HG03469 (cell line): Measurements from ENCODE around the gene DAD1.
A peak's percentile ranks its signal among the peaks of the same experiment; 100 is the strongest.
"Not testable (repeated sequence)": the region's sequence is repeated elsewhere in the genome, so short reads cannot be mapped to it uniquely, and the experiment has no call there.

Experiments
- ATAC-seq: cut with Tn5 transposase; IDR thresholded peaks from one replicate; pipeline ENCODE4 v1.9.1; 2021; ENCODE audit warnings: mild to moderate bottlenecking, moderate library complexity, moderate number of reproducible peaks; ENCODE audit not compliant: unreplicated experiment

The DAD1 gene

DNA sequence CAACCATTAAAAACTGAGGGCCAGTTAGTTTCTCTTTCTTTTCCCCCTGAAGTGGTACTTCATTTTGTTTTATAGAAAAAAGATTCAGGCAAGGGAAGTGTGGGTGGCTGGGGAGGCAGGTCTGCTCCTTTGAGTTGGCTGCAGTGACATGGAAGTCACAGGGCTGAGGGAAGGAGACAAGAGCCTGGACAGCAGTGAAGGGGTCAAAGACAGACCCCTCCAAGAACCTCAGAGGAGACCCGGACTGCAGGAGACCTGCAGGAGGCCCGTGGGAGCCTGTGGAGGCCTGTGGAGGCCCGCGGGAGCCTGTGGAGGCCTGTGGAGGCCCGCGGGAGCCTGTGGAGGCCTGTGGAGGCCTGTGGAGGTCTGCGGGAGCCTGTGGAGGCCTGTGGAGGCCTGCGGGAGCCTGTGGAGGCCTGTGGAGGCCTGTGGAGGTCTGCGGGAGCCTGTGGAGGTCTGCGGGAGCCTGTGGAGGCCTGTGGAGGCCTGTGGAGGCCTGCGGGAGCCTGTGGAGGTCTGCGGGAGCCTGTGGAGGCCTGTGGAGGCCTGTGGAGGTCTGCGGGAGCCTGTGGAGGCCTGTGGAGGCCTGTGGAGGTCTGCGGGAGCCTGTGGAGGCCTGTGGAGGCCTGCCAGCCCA is 35.0 kb downstream of the DAD1 start:
- not testable (repeated sequence) for ATAC-seq

DNA sequence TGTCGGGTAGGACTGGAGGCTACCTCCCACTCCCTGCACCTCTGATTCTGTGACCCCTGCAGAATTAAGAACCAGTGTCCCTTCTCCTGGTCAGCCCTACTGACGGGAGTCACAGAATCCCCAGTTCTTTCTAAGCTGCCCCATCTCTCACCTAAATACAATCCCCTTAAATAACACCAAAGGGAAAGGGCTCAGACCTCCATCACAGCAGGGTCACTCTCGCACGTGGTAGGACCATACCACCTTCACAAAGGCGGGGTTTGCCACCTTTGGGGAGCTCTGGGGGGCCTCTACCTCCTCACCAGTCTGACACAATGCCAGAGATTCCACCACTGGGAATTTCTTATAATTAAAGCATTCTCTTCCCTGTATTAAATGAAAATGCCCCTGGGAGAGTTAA is 35.6 kb downstream of the DAD1 start:
- ATAC-seq = no peak

DNA sequence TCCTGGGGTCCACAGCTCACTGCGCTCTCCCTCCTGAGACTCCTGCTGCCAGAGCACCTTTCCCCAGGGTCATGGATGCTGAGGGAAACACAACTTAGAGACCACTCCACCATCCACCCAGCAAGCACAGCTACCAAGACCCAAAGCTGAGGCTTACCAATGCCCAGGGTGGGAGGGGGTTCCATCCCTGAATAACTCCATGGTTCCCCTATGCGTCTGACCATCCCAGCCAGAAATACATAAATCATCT is 36.3 kb downstream of the DAD1 start:
- no peak for ATAC-seq

DNA sequence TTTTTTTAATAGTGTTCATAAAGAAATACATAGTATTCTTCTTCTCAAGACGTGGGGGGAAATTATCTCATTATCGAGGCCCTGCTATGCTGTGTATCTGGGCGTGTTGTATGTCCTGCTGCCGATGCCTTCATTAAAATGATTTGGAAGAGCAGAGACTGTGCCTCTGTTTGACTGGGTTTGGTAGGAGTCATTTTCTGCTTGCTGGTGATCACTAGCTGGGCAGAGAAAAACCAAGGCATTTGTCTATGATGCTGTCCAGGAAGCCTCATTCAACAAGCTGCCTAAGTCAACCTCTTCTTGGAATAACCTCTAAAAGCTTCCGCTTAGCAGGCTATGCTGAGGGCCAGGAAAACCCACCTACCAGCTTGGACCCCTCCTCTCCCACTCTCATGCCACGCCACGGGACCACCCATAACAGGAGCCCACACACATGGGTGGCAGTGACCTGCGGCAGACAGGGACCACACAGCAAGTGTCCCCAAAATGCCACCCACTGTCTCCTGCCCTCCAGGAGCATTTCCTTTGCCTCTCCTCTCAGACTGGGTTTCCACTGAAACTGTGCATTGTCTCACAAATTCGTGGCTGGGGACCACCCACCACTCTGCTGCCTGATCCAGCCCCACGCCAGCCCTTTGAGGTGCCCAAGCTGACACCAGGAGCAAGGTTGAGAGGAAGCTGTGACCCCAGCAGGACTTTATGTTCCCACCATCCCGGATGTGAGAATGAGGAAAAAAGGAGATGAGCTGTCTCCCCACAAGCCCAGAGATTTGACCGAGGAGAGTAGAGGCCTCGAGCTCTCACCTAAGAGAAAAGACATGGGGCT is 36.8 kb downstream of the DAD1 start:
- no peak for ATAC-seq

DNA sequence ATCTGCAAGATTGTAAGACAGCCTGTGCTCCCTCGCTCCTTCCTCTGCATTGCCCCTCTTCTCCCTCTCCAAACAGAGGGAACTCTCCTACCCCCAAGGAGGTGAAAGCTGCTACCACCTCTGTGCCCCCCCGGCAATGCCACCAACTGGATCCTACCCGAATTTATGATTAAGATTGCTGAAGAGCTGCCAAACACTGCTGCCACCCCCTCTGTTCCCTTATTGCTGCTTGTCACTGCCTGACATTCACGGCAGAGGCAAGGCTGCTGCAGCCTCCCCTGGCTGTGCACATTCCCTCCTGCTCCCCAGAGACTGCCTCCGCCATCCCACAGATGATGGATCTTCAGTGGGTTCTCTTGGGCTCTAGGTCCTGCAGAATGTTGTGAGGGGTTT is 37.4 kb downstream of the DAD1 start:
- no peak for ATAC-seq

DNA sequence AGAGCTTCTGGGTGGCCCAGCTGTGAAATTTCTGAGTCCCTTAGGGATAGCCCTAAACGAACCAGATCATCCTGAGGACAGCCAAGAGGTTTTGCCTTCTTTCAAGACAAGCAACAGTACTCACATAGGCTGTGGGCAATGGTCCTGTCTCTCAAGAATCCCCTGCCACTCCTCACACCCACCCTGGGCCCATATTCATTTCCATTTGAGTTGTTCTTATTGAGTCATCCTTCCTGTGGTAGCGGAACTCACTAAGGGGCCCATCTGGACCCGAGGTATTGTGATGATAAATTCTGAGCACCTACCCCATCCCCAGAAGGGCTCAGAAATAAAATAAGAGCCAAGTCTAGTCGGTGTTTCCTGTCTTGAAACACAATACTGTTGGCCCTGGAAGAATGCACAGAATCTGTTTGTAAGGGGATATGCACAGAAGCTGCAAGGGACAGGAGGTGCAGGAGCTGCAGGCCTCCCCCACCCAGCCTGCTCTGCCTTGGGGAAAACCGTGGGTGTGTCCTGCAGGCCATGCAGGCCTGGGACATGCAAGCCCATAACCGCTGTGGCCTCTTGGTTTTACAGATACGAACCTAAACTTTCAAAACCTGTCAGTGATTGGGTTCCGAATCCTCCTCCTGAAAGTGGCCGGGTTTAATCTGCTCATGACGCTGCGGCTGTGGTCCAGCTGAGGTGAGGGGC is 38.9 kb downstream of the DAD1 start:
- ATAC-seq = peak; percentile 42

DNA sequence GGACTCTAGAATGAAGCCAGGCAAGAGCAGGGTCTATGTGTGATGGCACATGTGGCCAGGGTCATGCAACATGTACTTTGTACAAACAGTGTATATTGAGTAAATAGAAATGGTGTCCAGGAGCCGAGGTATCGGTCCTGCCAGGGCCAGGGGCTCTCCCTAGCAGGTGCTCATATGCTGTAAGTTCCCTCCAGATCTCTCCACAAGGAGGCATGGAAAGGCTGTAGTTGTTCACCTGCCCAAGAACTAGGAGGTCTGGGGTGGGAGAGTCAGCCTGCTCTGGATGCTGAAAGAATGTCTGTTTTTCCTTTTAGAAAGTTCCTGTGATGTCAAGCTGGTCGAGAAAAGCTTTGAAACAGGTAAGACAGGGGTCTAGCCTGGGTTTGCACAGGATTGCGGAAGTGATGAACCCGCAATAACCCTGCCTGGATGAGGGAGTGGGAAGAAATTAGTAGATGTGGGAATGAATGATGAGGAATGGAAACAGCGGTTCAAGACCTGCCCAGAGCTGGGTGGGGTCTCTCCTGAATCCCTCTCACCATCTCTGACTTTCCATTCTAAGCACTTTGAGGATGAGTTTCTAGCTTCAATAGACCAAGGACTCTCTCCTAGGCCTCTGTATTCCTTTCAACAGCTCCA is 39.6 kb downstream of the DAD1 start:
- ATAC-seq = no peak

DNA sequence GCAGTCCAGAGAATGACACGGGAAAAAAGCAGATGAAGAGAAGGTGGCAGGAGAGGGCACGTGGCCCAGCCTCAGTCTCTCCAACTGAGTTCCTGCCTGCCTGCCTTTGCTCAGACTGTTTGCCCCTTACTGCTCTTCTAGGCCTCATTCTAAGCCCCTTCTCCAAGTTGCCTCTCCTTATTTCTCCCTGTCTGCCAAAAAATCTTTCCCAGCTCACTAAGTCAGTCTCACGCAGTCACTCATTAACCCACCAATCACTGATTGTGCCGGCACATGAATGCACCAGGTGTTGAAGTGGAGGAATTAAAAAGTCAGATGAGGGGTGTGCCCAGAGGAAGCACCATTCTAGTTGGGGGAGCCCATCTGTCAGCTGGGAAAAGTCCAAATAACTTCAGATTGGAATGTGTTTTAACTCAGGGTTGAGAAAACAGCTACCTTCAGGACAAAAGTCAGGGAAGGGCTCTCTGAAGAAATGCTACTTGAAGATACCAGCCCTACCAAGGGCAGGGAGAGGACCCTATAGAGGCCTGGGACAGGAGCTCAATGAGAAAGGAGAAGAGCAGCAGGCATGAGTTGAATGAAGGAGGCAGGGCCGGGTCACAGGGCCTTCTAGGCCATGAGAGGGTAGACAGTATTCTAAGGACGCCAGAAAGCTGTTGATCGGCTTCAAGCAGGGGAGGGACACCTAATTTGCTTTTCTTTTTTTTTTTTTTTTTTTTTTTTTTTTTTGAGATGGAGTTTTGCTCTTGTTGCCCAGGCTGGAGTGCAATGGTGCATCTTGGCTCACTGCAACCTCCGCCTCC is 40.9 kb downstream of the DAD1 start:
- ATAC-seq = no peak

DNA sequence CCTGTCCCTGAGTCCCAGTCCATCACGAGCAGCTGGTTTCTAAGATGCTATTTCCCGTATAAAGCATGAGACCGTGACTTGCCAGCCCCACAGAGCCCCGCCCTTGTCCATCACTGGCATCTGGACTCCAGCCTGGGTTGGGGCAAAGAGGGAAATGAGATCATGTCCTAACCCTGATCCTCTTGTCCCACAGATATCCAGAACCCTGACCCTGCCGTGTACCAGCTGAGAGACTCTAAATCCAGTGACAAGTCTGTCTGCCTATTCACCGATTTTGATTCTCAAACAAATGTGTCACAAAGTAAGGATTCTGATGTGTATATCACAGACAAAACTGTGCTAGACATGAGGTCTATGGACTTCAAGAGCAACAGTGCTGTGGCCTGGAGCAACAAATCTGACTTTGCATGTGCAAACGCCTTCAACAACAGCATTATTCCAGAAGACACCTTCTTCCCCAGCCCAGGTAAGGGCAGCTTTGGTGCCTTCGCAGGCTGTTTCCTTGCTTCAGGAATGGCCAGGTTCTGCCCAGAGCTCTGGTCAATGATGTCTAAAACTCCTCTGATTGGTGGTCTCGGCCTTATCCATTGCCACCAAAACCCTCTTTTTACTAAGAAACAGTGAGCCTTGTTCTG is 41.6 kb downstream of the DAD1 start:
- ATAC-seq = no peak

DNA sequence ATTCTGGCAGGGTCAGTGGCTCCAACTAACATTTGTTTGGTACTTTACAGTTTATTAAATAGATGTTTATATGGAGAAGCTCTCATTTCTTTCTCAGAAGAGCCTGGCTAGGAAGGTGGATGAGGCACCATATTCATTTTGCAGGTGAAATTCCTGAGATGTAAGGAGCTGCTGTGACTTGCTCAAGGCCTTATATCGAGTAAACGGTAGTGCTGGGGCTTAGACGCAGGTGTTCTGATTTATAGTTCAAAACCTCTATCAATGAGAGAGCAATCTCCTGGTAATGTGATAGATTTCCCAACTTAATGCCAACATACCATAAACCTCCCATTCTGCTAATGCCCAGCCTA is 42.3 kb downstream of the DAD1 start:
- no peak for ATAC-seq

DNA sequence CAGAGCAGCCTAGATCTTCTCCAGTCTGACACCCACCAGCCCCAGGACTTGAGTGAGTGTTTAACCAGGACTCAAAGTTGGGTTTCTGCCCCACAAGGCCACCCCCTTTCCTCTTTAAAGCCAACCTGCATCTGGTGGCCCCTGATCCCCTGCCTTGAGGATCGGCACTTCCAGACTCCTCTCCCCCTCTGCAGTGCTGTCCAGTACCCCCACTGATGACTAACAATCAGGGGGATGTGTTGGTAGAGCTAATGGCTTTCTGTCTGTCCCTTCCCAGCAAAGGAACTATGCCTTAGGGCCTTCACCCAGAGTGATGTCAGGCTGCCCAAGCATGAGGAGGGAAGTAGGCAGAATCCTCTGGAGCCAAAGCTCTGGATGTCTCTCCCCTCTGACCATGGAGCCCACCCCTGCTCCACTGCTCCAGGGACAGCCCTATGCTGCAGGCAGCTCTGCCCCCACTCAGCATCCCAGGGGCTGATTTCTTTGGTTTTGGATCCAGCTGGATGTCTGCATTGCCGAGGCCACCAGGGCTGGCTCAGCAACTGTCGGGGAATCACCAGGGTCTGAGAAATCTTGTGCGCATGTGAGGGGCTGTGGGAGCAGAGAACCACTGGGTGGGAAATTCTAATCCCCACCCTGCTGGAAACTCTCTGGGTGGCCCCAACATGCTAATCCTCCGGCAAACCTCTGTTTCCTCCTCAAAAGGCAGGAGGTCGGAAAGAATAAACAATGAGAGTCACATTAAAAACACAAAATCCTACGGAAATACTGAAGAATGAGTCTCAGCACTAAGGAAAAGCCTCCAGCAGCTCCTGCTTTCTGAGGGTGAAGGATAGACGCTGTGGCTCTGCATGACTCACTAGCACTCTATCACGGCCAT is 42.9 kb downstream of the DAD1 start:
- ATAC-seq = no peak

DNA sequence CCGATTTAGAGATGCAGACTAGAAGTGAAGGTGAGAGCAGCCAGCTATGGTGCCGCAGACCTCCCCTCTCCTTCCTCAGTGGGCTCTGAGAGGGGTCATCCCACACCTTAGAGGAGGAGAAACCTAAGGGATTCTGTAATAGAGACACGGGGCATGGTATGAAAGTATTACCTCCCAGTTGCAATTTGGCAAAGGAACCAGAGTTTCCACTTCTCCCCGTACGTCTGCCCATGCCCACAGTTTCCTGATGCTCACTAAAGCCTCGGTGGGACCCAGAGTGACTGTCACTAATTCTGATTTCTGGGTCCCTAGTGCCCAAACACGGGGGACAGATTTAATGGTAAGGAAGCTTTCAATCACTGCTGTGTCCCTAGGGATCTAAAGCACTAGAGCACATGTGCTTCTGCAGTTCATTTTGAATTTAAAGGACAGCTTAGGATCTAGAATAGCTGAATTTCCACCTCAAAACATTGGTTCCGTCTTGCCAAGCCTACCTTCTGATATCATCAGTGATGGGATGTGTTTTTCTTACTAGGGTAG is 44.1 kb downstream of the DAD1 start:
- ATAC-seq = no peak

DNA sequence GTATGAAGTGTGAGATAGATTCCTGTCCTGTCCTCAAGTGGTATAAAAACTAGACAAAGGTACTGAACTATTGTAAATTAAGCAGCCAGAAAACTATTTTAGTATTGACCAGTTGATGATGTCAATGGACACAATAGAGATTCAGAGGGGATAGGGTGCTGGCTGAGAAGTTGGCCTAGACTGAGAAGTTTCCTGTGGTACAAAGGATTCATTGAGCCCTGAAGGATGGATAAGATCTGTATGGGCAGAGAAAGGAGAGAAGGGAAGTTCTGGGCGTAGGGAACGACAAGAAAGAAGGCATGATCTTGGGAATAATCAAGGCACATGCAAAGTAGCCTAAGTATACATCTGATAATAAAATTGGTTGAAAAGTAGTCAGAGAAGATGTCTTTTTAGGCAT is 44.6 kb downstream of the DAD1 start:
- ATAC-seq = no peak

DNA sequence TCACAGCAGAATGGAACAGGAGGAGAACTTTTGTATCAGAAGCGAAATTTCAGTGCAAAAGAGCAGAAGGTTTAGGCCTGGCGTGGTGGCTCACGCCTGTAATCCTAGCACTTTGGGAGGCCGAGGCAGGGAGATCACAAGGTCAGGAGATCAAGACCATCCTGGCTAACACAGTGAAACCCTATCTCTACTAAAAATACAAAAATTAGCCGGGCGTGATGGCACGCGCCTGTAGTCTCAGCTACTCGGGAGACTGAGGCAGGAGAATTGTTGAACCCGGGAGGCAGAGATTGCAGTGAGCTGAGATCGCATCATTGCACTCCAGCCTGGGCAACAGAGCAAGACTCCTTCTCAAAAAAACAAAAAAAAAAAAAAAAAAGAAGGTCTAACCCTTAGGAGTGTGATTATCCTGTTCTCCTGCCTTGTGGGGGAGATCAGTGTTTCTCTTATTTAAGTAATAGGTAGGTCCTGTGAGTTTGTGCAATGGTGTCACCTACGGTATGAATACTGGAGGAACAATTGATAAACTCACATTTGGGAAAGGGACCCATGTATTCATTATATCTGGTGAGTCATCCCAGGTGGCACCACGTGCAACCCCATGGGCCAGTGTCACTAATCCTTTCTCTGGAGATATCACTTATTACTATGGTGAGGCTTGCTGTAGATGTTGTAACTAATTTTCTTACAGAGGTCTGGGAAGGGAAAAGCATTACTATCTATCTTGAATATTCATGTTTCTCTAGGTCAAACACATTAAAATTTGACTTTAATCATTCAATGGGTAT is 45.3 kb downstream of the DAD1 start:
- not testable (repeated sequence) for ATAC-seq

DNA sequence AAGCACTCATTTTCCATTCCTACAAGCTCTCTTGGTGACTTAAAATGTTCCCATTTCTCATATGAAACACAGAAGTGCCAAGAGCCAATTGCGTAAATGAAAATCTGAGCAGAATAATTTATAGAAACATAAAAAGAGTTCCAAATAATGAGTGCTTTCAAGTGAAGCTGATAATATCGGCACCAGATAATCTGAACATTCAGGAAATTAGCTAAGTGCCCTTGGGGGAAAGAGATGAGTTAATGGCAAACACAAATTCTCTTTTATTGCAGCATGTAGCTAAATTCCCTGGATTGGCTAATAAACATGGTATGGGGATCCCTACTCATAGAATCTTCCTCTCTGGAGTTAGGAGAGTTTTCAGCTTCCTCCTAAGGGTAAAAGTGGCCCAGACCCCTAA is 46.7 kb downstream of the DAD1 start:
- no peak for ATAC-seq

DNA sequence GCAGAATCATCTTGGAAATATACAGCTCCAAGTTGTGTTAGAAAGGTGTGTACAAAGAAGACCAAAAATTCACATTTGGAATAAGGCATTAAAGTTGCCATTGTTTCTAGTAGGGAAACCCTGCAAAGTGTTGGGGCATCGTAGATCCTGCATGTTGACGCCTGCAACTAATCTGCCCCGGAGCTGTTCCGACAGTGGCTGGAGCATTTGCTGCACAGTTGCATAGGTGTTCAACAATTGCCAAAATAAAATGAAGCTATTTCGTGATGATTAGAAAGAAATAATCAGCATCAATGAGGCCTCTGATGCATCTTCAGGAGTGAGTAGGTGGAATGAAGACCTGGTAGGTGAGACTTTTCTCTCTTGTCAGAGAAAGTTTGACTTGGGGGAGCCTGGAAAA is 47.3 kb downstream of the DAD1 start:
- ATAC-seq = no peak

DNA sequence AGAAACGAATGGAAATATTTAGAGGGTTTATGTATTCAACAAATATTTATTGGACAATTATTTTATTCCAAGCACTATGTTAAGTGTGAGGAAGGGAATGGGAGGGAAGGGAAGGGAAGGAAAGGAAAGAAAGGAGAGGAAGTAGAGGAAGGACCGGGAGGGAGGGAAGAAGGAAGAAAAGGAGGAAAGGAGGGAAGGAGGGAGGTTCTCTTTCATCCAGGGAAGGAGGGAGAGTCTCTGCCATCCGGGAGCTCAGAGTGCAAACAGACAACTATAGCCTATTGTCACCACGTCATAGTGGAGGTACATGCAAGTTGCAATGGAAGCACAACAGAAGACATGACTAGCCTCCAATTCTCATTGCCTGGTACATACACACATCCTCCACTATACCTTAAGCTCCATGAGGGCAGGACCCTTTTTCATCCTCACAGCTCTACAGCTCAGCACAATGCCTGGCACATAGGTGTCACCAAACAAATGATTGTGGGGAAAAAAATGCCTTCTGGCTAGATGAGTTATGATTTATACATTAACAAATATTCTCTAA is 48.1 kb downstream of the DAD1 start:
- ATAC-seq = no peak

DNA sequence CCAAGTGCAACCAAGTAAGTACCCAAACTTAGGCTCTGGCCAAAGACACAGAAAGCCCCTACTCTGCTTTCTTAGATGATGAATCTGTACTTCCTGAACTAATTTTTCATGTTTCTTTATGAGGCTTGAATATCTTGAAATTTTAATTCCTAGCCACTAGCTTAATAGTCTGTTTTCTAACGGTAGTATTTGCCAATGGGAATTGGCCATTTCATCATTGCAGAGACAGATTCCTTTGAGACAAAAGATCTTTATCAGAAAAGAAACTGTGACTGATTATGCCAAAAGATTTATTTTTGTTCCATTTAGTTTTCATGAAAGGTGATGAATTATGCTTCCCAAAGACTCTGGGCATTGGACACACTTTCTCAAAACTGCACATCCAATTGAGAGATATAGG is 48.7 kb downstream of the DAD1 start:
- ATAC-seq = no peak
